GM23338 (cell line): Measurements from ENCODE around the gene ASCL2. TPM values are rescaled to one million over a fixed set of nuclear protein-coding genes. Genes with fewer than 3 reads are reported as not detected.

Experiments
- ATAC-seq: fragments of 200-7000 bp; cut with Tn5 transposase; 3 replicates; pipeline ENCODE4 v1.9.1; 2020
- DNase-seq: peaks from one replicate; pipeline ENCODE4 v3.0.0-alpha.2; 2015; ENCODE audit warnings: low spot score
- H2AFZ ChIP-seq: fragments of 200-600 bp; sonication (generic); 2 replicates; pipeline ENCODE4 v1.8.0; 2016; ENCODE audit warnings: antibody characterized with exemption, mild to moderate bottlenecking, moderate library complexity
- H3F3A ChIP-seq: fragments of 200-600 bp; sonication (generic); replicated peaks from 2 replicates; pipeline ENCODE4 v1.8.0; 2017; ENCODE audit warnings: antibody characterized with exemption, mixed run types, low read depth
- H3K27ac ChIP-seq: fragments of 200-600 bp; sonication (generic); 2 replicates; pipeline ENCODE4 v1.6.1; 2016; ENCODE audit warnings: low read depth
- H3K27me3 ChIP-seq: fragments of 200-600 bp; sonication (generic); 2 replicates; pipeline ENCODE4 v1.8.0; 2016; ENCODE audit warnings: mild to moderate bottlenecking, mixed run types, moderate library complexity; ENCODE audit not compliant: insufficient read depth
- H3K36me3 ChIP-seq: fragments of 200-600 bp; sonication (generic); 2 replicates; pipeline ENCODE4 v1.8.0; 2016; ENCODE audit warnings: mild to moderate bottlenecking; ENCODE audit not compliant: insufficient read depth
- H3K4me1 ChIP-seq: fragments of 200-600 bp; sonication (generic); 2 replicates; pipeline ENCODE4 v1.8.0; 2016; ENCODE audit warnings: mild to moderate bottlenecking, moderate library complexity; ENCODE audit not compliant: insufficient read depth
- H3K4me2 ChIP-seq: fragments of 200-600 bp; sonication (generic); 2 replicates; pipeline ENCODE4 v1.7.1; 2017; ENCODE audit warnings: mixed run types
- H3K4me3 ChIP-seq: fragments of 200-600 bp; sonication (generic); 2 replicates; pipeline ENCODE4 v1.6.1; 2016; ENCODE audit warnings: mixed run types
- H3K79me2 ChIP-seq: fragments of 200-600 bp; sonication (generic); replicated peaks from 2 replicates; pipeline ENCODE4 v1.8.0; 2017; ENCODE audit warnings: mild to moderate bottlenecking; ENCODE audit not compliant: insufficient read depth
- H3K9me2 ChIP-seq: fragments of 200-600 bp; sonication (generic); 2 replicates; pipeline ENCODE4 v1.8.0; 2017; ENCODE audit not compliant: insufficient read depth
- H4K20me1 ChIP-seq: fragments of 200-600 bp; sonication (generic); replicated peaks from 2 replicates; pipeline ENCODE4 v1.8.0; 2017; ENCODE audit warnings: mild to moderate bottlenecking; ENCODE audit not compliant: insufficient read depth
- H3K27ac Mint-ChIP-seq: 2 replicates; pipeline ENCODE4 v1.8.0; 2020; ENCODE audit warnings: inconsistent platforms, mild to moderate bottlenecking, moderate library complexity, mixed read lengths
- H3K27me3 Mint-ChIP-seq: 3 replicates; pipeline ENCODE4 v1.8.0; 2022; ENCODE audit warnings: low read depth, mild to moderate bottlenecking, moderate library complexity, mixed read lengths, inconsistent platforms; ENCODE audit not compliant: insufficient read depth, poor library complexity
- H3K36me3 Mint-ChIP-seq: 3 replicates; pipeline ENCODE4 v1.8.0; 2021; ENCODE audit warnings: low read depth, mild to moderate bottlenecking, inconsistent platforms, moderate library complexity, mixed read lengths
- H3K4me1 Mint-ChIP-seq: 3 replicates; pipeline ENCODE4 v1.8.0; 2020; ENCODE audit warnings: mild to moderate bottlenecking, inconsistent platforms, mixed read lengths
- H3K4me3 Mint-ChIP-seq: 3 replicates; pipeline ENCODE4 v1.8.0; 2021; ENCODE audit warnings: moderate library complexity, mild to moderate bottlenecking, inconsistent platforms, mixed read lengths
- H3K9me3 Mint-ChIP-seq: 3 replicates; pipeline ENCODE4 v1.8.0; 2020; ENCODE audit warnings: moderate library complexity, mild to moderate bottlenecking, inconsistent platforms, mixed read lengths
- CREB1 ChIP-seq: fragments of 250-450 bp; sonication (Bioruptor Pico); IDR thresholded peaks from 2 replicates; pipeline ENCODE4 v1.5.0; 2020; ENCODE audit warnings: low read depth, mild to moderate bottlenecking, moderate library complexity
- EZH2 ChIP-seq: fragments of 200-600 bp; sonication (generic); IDR thresholded peaks from one replicate; pipeline ENCODE4 v1.8.0; 2017; ENCODE audit warnings: antibody characterized with exemption, mild to moderate bottlenecking, low read depth; ENCODE audit not compliant: unreplicated experiment
- POLR2AphosphoS5 ChIP-seq: IDR thresholded peaks from 2 replicates; pipeline ENCODE4 v1.6.1; 2016; ENCODE audit warnings: antibody characterized with exemption, low read depth
- polyA plus RNA-seq: library from polyadenylated mRNA; unstranded; fragments of >200 nt; fragmentation: Nextera tagmentation; extraction: Ambion mirVana; gene quantifications from 2 replicates; pipeline ENCODE4 v1.2.1, GENCODE V29; 2016
- total RNA-seq: library from RNA; depleted of rRNA; stranded (reverse); fragments of >200 nt; shearing (Covaris generic); gene quantifications from 2 replicates; pipeline ENCODE4 v1.2.3, GENCODE V29; 2014
- TF ChIP-seq, protein P1 (sequence below): fragments of 250-450 bp; sonication (Bioruptor Pico); IDR thresholded peaks from 2 replicates; pipeline ENCODE4 v1.5.0; 2020; ENCODE audit warnings: mild to moderate bottlenecking, moderate library complexity
- TF ChIP-seq, protein P2 (sequence below), 2 experiments: fragments of 200-600 bp in 1 of 2; sonication (generic) in 1 of 2; conservative IDR thresholded peaks; 2 replicates each; pipeline versions ENCODE4 v1.5.1 to v1.6.1; 2016 to 2017; ENCODE audit warnings: antibody characterized with exemption in 2 of 2, low read depth in 2 of 2, mild to moderate bottlenecking in 2 of 2, moderate library complexity in 1 of 2

The ASCL2 gene
- total and polyA plus RNA-seq, 2 experiments from 2014 or later, result 0.57 to 1.6 TPM

DNA sequence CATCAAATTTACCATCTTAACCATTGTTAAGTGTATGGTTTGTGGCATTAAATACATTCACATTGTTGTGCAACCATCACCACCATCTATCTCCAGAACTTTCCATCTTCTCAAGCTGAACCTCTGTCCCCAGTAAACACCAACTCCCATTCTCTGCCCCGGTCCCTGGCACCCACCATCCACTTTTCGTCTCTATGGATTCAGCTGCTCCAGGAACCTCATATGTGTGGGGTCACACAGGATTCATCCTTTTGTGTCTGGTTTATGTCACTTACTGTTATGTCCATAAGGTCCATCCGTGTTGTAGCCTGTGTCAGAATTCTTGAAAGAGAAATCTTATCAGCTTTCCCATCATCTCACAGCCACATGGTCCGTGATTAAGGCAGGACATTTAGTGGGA is 47.7 kb upstream of the ASCL2 start (continued):
- TF ChIP-seq, protein P1, sequence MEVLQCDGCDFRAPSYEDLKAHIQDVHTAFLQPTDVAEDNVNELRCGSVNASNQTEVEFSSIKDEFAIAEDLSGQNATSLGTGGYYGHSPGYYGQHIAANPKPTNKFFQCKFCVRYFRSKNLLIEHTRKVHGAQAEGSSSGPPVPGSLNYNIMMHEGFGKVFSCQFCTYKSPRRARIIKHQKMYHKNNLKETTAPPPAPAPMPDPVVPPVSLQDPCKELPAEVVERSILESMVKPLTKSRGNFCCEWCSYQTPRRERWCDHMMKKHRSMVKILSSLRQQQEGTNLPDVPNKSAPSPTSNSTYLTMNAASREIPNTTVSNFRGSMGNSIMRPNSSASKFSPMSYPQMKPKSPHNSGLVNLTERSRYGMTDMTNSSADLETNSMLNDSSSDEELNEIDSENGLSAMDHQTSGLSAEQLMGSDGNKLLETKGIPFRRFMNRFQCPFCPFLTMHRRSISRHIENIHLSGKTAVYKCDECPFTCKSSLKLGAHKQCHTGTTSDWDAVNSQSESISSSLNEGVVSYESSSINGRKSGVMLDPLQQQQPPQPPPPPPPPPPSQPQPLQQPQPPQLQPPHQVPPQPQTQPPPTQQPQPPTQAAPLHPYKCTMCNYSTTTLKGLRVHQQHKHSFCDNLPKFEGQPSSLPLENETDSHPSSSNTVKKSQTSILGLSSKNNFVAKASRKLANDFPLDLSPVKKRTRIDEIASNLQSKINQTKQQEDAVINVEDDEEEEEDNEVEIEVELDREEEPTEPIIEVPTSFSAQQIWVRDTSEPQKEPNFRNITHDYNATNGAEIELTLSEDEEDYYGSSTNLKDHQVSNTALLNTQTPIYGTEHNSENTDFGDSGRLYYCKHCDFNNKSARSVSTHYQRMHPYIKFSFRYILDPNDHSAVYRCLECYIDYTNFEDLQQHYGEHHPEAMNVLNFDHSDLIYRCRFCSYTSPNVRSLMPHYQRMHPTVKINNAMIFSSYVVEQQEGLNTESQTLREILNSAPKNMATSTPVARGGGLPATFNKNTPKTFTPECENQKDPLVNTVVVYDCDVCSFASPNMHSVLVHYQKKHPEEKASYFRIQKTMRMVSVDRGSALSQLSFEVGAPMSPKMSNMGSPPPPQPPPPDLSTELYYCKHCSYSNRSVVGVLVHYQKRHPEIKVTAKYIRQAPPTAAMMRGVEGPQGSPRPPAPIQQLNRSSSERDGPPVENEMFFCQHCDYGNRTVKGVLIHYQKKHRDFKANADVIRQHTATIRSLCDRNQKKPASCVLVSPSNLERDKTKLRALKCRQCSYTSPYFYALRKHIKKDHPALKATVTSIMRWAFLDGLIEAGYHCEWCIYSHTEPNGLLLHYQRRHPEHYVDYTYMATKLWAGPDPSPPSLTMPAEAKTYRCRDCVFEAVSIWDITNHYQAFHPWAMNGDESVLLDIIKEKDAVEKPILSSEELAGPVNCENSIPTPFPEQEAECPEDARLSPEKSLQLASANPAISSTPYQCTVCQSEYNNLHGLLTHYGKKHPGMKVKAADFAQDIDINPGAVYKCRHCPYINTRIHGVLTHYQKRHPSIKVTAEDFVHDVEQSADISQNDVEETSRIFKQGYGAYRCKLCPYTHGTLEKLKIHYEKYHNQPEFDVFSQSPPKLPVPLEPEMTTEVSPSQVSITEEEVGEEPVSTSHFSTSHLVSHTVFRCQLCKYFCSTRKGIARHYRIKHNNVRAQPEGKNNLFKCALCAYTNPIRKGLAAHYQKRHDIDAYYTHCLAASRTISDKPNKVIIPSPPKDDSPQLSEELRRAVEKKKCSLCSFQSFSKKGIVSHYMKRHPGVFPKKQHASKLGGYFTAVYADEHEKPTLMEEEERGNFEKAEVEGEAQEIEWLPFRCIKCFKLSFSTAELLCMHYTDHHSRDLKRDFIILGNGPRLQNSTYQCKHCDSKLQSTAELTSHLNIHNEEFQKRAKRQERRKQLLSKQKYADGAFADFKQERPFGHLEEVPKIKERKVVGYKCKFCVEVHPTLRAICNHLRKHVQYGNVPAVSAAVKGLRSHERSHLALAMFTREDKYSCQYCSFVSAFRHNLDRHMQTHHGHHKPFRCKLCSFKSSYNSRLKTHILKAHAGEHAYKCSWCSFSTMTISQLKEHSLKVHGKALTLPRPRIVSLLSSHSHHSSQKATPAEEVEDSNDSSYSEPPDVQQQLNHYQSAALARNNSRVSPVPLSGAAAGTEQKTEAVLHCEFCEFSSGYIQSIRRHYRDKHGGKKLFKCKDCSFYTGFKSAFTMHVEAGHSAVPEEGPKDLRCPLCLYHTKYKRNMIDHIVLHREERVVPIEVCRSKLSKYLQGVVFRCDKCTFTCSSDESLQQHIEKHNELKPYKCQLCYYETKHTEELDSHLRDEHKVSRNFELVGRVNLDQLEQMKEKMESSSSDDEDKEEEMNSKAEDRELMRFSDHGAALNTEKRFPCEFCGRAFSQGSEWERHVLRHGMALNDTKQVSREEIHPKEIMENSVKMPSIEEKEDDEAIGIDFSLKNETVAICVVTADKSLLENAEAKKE (CRISPR knock-in tag), result no peak

DNA sequence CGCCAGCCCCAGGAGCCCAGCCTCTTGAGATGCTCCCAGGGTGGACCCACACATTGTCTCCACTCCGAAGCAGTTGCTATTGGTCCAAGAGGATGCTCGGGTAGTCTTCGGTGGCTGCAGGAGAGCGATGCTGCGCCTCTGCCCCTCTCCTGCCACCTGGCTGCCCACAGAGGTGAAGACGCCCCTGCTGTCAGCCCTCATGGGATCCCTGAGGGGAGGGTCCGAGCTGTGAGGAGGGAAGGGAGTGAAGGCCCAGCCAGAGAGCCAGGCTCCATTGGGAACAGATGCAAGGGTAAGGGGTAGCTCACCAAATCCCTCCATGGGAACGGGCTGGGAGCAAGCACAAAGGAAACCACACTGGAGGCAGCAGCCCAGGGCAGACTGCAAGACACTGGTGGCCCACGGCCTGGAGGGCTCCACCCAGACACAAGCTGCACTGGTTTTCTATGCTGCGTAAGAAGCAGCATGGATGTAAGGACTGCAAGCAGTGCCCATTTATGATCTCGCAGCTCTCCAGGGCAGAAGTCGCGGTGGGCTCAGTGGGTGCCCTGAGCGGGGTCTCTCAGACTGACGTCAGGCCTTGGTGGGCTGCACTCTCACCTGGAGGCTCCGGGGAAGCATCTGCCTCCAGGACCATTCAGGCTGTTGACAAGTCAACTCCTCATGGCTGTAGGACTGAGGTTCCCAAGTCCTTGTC is 47.1 kb upstream of the ASCL2 start:
- Mint-ChIP-seq H3K36me3 (no peaks in the 10 kb centered on the region; the same call in 2 of the 3 replicates), H3K27ac (no peak overlapping the region), H3K27me3 (peaks cover 10% of the 10 kb centered on the region), H3K9me3 (peaks cover 8% of the 10 kb centered on the region; the same call in 2 of the 3 replicates), H3K4me3 (no peak overlapping the region), H3K4me1 (no peaks in the 10 kb centered on the region)
- no peaks in the 10 kb centered on the region for H3K4me1 ChIP-seq
- no peak overlapping the region for H3K4me2 ChIP-seq
- no peaks in the 10 kb centered on the region for H3K27me3 ChIP-seq
- no peaks in the 10 kb centered on the region for H3F3A ChIP-seq
- ATAC-seq (peak; percentile 38), DNase-seq (no peak)
- H3K4me3 ChIP-seq, result no peak overlapping the region
- no peak overlapping the region for H3K27ac ChIP-seq
- H4K20me1 ChIP-seq, result no peaks in the 10 kb centered on the region
- no peak overlapping the region for H2AFZ ChIP-seq
- no peaks in the 10 kb centered on the region for H3K9me2 ChIP-seq
- no peaks in the 10 kb centered on the region for H3K79me2 ChIP-seq
- H3K36me3 ChIP-seq, result no peaks in the 10 kb centered on the region
- TF ChIP-seq, protein P1 (CRISPR knock-in tag), result no peak
- TF ChIP-seq, protein P2, sequence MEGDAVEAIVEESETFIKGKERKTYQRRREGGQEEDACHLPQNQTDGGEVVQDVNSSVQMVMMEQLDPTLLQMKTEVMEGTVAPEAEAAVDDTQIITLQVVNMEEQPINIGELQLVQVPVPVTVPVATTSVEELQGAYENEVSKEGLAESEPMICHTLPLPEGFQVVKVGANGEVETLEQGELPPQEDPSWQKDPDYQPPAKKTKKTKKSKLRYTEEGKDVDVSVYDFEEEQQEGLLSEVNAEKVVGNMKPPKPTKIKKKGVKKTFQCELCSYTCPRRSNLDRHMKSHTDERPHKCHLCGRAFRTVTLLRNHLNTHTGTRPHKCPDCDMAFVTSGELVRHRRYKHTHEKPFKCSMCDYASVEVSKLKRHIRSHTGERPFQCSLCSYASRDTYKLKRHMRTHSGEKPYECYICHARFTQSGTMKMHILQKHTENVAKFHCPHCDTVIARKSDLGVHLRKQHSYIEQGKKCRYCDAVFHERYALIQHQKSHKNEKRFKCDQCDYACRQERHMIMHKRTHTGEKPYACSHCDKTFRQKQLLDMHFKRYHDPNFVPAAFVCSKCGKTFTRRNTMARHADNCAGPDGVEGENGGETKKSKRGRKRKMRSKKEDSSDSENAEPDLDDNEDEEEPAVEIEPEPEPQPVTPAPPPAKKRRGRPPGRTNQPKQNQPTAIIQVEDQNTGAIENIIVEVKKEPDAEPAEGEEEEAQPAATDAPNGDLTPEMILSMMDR (conservative IDR thresholded peaks at IDR 0.05; ENCODE audit: low read depth in 2 of 2), result peak in 1 of 2 experiments; percentile 28; a peak in 2 of 4 replicates
- TF ChIP-seq POLR2AphosphoS5 (no peak), EZH2 (no peak), CREB1 (CRISPR knock-in tag) (no peak)
